ENCODE measurements around the gene PLCB4.

- TF ChIP-seq POLR2A (IDR thresholded peaks at IDR 0.05), result no peak
- TF ChIP-seq CTCF (IDR thresholded peaks at IDR 0.05), result no peak
These were observed 159.2 kb downstream of the PLCB4 start for GRCh38 chr20:9227896-9228615.
